Ovary (tissue), 9 donors: ENCODE measurements around the gene HIBADH. TPM values are rescaled to one million over a fixed set of nuclear protein-coding genes. Genes with fewer than 3 reads are reported as not detected.

Source experiments
- DNase-seq, 5 donors: peaks; one replicate each; pipeline ENCODE4 v3.0.0-alpha.2; 2019 to 2020
- H3K27ac ChIP-seq, 2 donors: fragments of 200-600 bp; one replicate each; pipeline versions ENCODE4 v1.5.1 to v1.8.0; 2019 to 2022
- H3K27me3 ChIP-seq: fragments of 200-600 bp; one replicate; pipeline ENCODE4 v1.8.0; 2022
- H3K36me3 ChIP-seq: fragments of 200-600 bp; sonication (generic); one replicate; pipeline ENCODE4 v1.5.1; 2019
- H3K4me1 ChIP-seq: one replicate; pipeline ENCODE4 v1.8.1; 2013; ENCODE audit warnings: mild to moderate bottlenecking, moderate library complexity; ENCODE audit not compliant: insufficient read depth
- H3K4me3 ChIP-seq: fragments of 200-600 bp; sonication (generic); one replicate; pipeline ENCODE4 v1.5.1; 2017
- H3K9me3 ChIP-seq, 2 donors: fragments of 200-600 bp in 1 of 2; sonication (generic) in 1 of 2; one replicate each; pipeline versions ENCODE4 v1.5.1 to v1.8.1; 2013 to 2019; ENCODE audit warnings: mild to moderate bottlenecking in 1 of 2, moderate library complexity in 1 of 2
- CTCF ChIP-seq, 3 donors: fragments of 450-650 bp in 2 of 3; fragments of 200-600 bp in 1 of 3; IDR thresholded peaks; one replicate each; pipeline versions ENCODE4 v1.5.1 to v1.8.0; 2016 to 2022; ENCODE audit warnings: antibody characterized with exemption in 3 of 3, mild to moderate bottlenecking in 1 of 3
- EP300 ChIP-seq: sonication (generic); formaldehyde crosslinking; IDR thresholded peaks from one replicate; pipeline ENCODE4 v1.6.1; 2017; ENCODE audit warnings: antibody characterized with exemption
- POLR2A ChIP-seq: fragments of 450-650 bp; IDR thresholded peaks from one replicate; pipeline ENCODE4 v1.6.1; 2017; ENCODE audit warnings: antibody characterized with exemption, mild to moderate bottlenecking, moderate library complexity
- WGBS, 3 donors: extraction: QIAGEN DNeasy Blood & Tissue Kit in 1 of 3; methylation state at CpG; one replicate each; pipeline versions ENCODE4 v1.1.5 to v1.1.7; 2013 to 2017; 5-methylcytosine and 5-hydroxymethylcytosine counted together
- intact Hi-C, 4 donors: fragments of 100-400 bp; cut with DNase I; formaldehyde crosslinking; loops; one replicate each; pipeline versions ENCODE4 v1.11.0 to v1.15.1; 2022 to 2023
- polyA plus RNA-seq, 2 donors: library from polyadenylated mRNA; stranded (reverse); fragments of 200-250 nt in 1 of 2; fragments of 350-450 nt in 1 of 2; fragmentation: Illumina TruSeq in 1 of 2; extraction: RNeasy Lipid Tissue Mini Kit (QIAGEN cat#74804) in 1 of 2; gene quantifications; one replicate each; pipeline ENCODE4 v1.2.3, GENCODE V29; 2013 to 2014
- total RNA-seq, 7 donors: library from RNA; depleted of rRNA in 2 of 7; stranded (reverse); fragments of >200 nt in 2 of 7; fragmentation: NEBNext Ultra II Directional in 3 of 7; extraction: Animal tissue kit (Norgen Biotek cat#: 25700) in 3 of 7; gene quantifications; one replicate each; pipeline versions ENCODE4 v1.1.0 to v1.2.4, GENCODE V29; 2016 to 2023
- donor health status: DM: no; HTN: no; CAD: no; lungs with moderate emphysema.
- donor health status: DM: no; HTN: no; CAD: no.
- donor health status: Bipolar disorder and iron deficiency.
- donor health status: DM: yes; HTN: yes; CAD: no.
- donor health status: DM: no; HTN: no; CAD: no.
- donor health status: DM: yes; HTN: yes; CAD: no.

HIBADH gene
- total and polyA plus RNA-seq, 9 donors, result 24.4 to 76.0 (median 36.9) TPM

- no peaks in the 10 kb centered on the region for H3K27me3 ChIP-seq
- H3K27ac ChIP-seq, result no peak overlapping the region
- H3K4me1 ChIP-seq, result no peaks in the 10 kb centered on the region
- H3K9me3 ChIP-seq, result no peaks in the 10 kb centered on the region
- no peaks in the 10 kb centered on the region for H3K36me3 ChIP-seq
- TF ChIP-seq POLR2A (no peak), EP300 (no peak), CTCF (IDR thresholded peaks at IDR 0.05) (no peak)
- no peak for DNase-seq
- 96 to 99% (median 99%) methylated on average over 4 of the region's 4 CpGs for whole genome bisulfite sequencing, 3 donors
- intact Hi-C loops, result no loop called here
- H3K4me3 ChIP-seq, result no peak overlapping the region
These were observed 12.4 kb downstream of the HIBADH start for GRCh38 chr7:27650283-27650682.

GRCh38 chr7:27647489-27647888, 15.2 kb downstream of the HIBADH start:
- no peak for DNase-seq
- Histone ChIP-seq H3K4me1 (no peaks in the 10 kb centered on the region), H3K4me3 (no peak overlapping the region), H3K27ac (no peak overlapping the region), H3K27me3 (no peaks in the 10 kb centered on the region), H3K36me3 (no peaks in the 10 kb centered on the region), H3K9me3 (no peaks in the 10 kb centered on the region)
- no peak for TF ChIP-seq EP300
- no peak for TF ChIP-seq POLR2A
- TF ChIP-seq CTCF (IDR thresholded peaks at IDR 0.05), result no peak
- intact Hi-C loops, result no loop called here
- WGBS, 3 donors, result 91 to 100% (median 92%) methylated on average over 1 of the region's 1 CpG

- no peak for TF ChIP-seq POLR2A
- no peak for TF ChIP-seq EP300
- TF ChIP-seq CTCF (IDR thresholded peaks at IDR 0.05), result no peak
- intact Hi-C loops, result no loop called here
- Histone ChIP-seq H3K27me3 (no peaks in the 10 kb centered on the region), H3K27ac (no peak overlapping the region), H3K36me3 (no peaks in the 10 kb centered on the region), H3K4me1 (no peaks in the 10 kb centered on the region), H3K4me3 (no peak overlapping the region), H3K9me3 (no peaks in the 10 kb centered on the region)
- DNase-seq, result no peak
- WGBS, 3 donors, result 92 to 96% (median 96%) methylated on average over 9 of the region's 9 CpGs
These were observed 15.6 kb downstream of the HIBADH start for GRCh38 chr7:27647046-27647445.

- peaks cover 2% of the 10 kb centered on the region for H3K4me1 ChIP-seq
- 93 to 97% (median 97%) methylated on average over 2 of the region's 2 CpGs for WGBS, 3 donors
- H3K9me3 ChIP-seq, result no peaks in the 10 kb centered on the region
- intact Hi-C loops, result no loop called here
- H3K27ac ChIP-seq, result no peak overlapping the region
- no peaks in the 10 kb centered on the region for H3K27me3 ChIP-seq
- no peak overlapping the region for H3K4me3 ChIP-seq
- DNase-seq, result no peak
- no peak for TF ChIP-seq POLR2A
- no peak for TF ChIP-seq EP300
- no peak for TF ChIP-seq CTCF (IDR thresholded peaks at IDR 0.05)
- H3K36me3 ChIP-seq, result no peaks in the 10 kb centered on the region
These were observed 20.4 kb downstream of the HIBADH start for GRCh38 chr7:27642271-27642670.
